Measurements from ENCODE around the gene WASF3.

GRCh38 chr13:26541041-26541440, 16.4 kb upstream of the WASF3 start:
- TF ChIP-seq CTCF (IDR thresholded peaks at IDR 0.05; ENCODE audit: low read depth, low read length) (no peak), EZH2phosphoT487 (IDR thresholded peaks at IDR 0.05; ENCODE audit: low read depth) (no peak)
